Erythroblast (primary cell): ENCODE results near the gene SREBF2.

ENCODE experiments used
- GATA1 ChIP-seq: IDR thresholded peaks from 2 replicates; pipeline ENCODE4 v1.6.1; 2011; ENCODE audit warnings: low read depth, mild to moderate bottlenecking, control low read depth, low read length, moderate library complexity
- POLR2A ChIP-seq: IDR thresholded peaks from 2 replicates; pipeline ENCODE4 v1.6.1; 2011; ENCODE audit warnings: mild to moderate bottlenecking, low read length

DNA sequence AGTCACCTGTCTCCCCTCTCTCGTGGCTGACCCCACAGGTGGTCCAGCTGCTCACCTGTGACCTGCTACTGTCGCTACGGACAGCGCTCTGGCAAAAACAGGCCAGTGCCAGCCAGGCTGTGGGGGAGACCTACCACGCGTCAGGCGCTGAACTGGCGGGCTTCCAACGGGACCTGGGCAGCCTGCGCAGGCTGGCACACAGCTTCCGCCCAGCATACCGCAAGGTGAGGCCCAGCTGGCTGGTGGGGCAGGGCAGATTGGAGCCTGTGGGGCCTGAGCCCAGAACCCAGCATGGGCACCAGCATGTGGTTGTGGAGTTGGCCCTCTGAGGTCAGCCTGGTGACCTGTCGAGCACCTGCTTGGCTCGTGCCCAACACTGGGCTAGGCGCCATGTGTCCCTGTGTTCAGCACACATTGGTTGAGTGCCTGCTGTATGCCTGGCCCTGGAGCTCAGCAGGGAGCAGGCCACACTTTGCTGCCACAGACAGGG is 70.1 kb downstream of the SREBF2 start:
- TF ChIP-seq POLR2A (no peak), GATA1 (no peak)
